ENCODE measurements around the gene KLHL29. TPM values are rescaled to one million over a fixed set of nuclear protein-coding genes. Genes with fewer than 3 reads are reported as not detected.

Gene KLHL29
- total and polyA plus RNA-seq, 2 experiments from 2014 or later = 1.9 to 6.4 TPM

DNA sequence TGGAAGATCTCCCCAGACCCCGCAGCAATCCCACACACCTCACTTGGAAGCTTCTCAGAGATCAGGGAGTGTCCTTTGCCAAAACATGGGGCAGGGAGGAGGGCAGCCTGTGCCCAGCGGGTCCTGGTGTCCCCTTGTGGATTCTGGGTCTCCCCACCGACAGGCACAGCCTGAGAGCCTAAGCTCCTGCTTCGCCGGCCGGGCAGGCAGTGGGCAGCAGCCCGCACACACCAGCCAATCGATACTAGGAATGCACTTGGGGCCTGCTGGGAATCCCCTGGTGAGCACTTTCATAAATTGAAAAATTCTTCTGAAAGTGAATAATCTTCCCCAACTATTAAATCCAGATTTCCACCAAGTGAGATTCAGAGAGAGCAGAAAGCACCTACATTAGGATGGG is 296.0 kb downstream of the KLHL29 start:
- no peaks in the 10 kb centered on the region for H3K9me3 ChIP-seq (ENCODE audit: low read depth)
- H3K4me1 ChIP-seq (ENCODE audit: insufficient read depth) = no peaks in the 10 kb centered on the region
- no peaks in the 10 kb centered on the region for H3F3A ChIP-seq (ENCODE audit: insufficient read depth)
- H3K27me3 ChIP-seq (replicated peaks; ENCODE audit: insufficient read depth) = no peaks in the 10 kb centered on the region
- no peak overlapping the region for H3K9ac ChIP-seq
- H3K27ac ChIP-seq = no peak overlapping the region
- no peaks in the 10 kb centered on the region for H3K9me2 ChIP-seq (ENCODE audit: insufficient read depth)
- in situ Hi-C loops (cut with MboI) = no loop called here
- no peak for DNase-seq
- H3K4me3 ChIP-seq = no peak overlapping the region
- H3K79me2 ChIP-seq (ENCODE audit: insufficient read depth) = no peaks in the 10 kb centered on the region
- no peaks in the 10 kb centered on the region for H4K20me1 ChIP-seq (ENCODE audit: insufficient read depth)
- H3K36me3 ChIP-seq (ENCODE audit: low read depth) = no peaks in the 10 kb centered on the region
- TF ChIP-seq EZH2 (IDR thresholded peaks at IDR 0.05; ENCODE audit: insufficient read depth, poor library complexity, severe bottlenecking) (no peak), EZH2phosphoT487 (IDR thresholded peaks at IDR 0.05; ENCODE audit: insufficient read depth, low read depth) (no peak)
- H2AFZ ChIP-seq = no peak overlapping the region
- no peak overlapping the region for H3K4me2 ChIP-seq (ENCODE audit: unreplicated experiment)
- 74 to 83% methylated on average over 8 of the region's 8 CpGs for WGBS, 2 experiments (ENCODE audit: low coverage in 1 of 2, low lambda C conversion rate in 2 of 2, missing lambda C conversion rate in 2 of 2)

GRCh38 chr2:23681356-23682140 is 296.6 kb downstream of the KLHL29 start:
- no peaks in the 10 kb centered on the region for H3K9me3 ChIP-seq (ENCODE audit: low read depth)
- H3K4me1 ChIP-seq (ENCODE audit: insufficient read depth) = no peaks in the 10 kb centered on the region
- no peak overlapping the region for H3K9ac ChIP-seq
- H3K4me2 ChIP-seq (ENCODE audit: unreplicated experiment) = no peak overlapping the region
- DNase-seq = no peak
- no peak overlapping the region for H3K27ac ChIP-seq
- H3K4me3 ChIP-seq = no peak overlapping the region
- H2AFZ ChIP-seq = no peak overlapping the region
- H3K9me2 ChIP-seq (ENCODE audit: insufficient read depth) = no peaks in the 10 kb centered on the region
- no peaks in the 10 kb centered on the region for H3F3A ChIP-seq (ENCODE audit: insufficient read depth)
- H4K20me1 ChIP-seq (ENCODE audit: insufficient read depth) = no peaks in the 10 kb centered on the region
- no peaks in the 10 kb centered on the region for H3K27me3 ChIP-seq (replicated peaks; ENCODE audit: insufficient read depth)
- TF ChIP-seq EZH2phosphoT487 (IDR thresholded peaks at IDR 0.05; ENCODE audit: insufficient read depth, low read depth) (no peak), EZH2 (IDR thresholded peaks at IDR 0.05; ENCODE audit: insufficient read depth, poor library complexity, severe bottlenecking) (no peak)
- WGBS, 2 experiments (ENCODE audit: low coverage in 1 of 2, low lambda C conversion rate in 2 of 2, missing lambda C conversion rate in 2 of 2) = 79 to 86% methylated on average over 11 to 15 of the region's 15 CpGs
- no peaks in the 10 kb centered on the region for H3K36me3 ChIP-seq (ENCODE audit: low read depth)
- H3K79me2 ChIP-seq (ENCODE audit: insufficient read depth) = no peaks in the 10 kb centered on the region
- in situ Hi-C loops (cut with MboI) = no loop called here

DNA sequence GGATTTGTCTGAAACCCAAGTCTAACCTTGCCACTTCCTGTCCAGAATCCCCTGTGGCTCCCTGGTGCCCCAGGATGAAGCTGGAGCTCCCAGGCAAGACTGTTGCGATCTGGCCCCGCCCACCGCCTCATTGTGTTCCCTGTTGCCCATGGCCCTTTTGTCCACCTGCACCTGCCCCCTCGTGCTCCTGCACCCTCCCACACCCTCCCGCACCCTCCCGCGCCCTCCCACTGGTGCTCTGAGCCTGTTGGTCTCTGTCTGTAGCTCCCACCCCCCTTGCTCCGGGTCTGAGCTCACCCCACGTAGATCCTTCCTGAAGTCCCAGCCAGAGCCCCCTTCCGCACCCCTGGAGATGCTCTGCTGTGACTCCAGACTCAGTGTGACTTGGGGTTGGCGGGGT is 297.5 kb downstream of the KLHL29 start:
- H3K9me2 ChIP-seq (ENCODE audit: insufficient read depth) = no peaks in the 10 kb centered on the region
- no peaks in the 10 kb centered on the region for H3K4me1 ChIP-seq (ENCODE audit: insufficient read depth)
- in situ Hi-C loops (cut with MboI) = no loop called here
- no peak overlapping the region for H3K4me2 ChIP-seq (ENCODE audit: unreplicated experiment)
- H3F3A ChIP-seq (ENCODE audit: insufficient read depth) = no peaks in the 10 kb centered on the region
- TF ChIP-seq EZH2 (IDR thresholded peaks at IDR 0.05; ENCODE audit: insufficient read depth, poor library complexity, severe bottlenecking) (no peak), EZH2phosphoT487 (IDR thresholded peaks at IDR 0.05; ENCODE audit: insufficient read depth, low read depth) (no peak)
- no peak overlapping the region for H3K27ac ChIP-seq
- no peak overlapping the region for H2AFZ ChIP-seq
- H4K20me1 ChIP-seq (ENCODE audit: insufficient read depth) = no peaks in the 10 kb centered on the region
- H3K9ac ChIP-seq = no peak overlapping the region
- no peak overlapping the region for H3K4me3 ChIP-seq
- DNase-seq = no peak
- no peaks in the 10 kb centered on the region for H3K9me3 ChIP-seq (ENCODE audit: low read depth)
- WGBS, 2 experiments (ENCODE audit: low coverage in 1 of 2, low lambda C conversion rate in 2 of 2, missing lambda C conversion rate in 2 of 2) = 93 to 95% methylated on average over 9 to 11 of the region's 11 CpGs
- no peaks in the 10 kb centered on the region for H3K79me2 ChIP-seq (ENCODE audit: insufficient read depth)
- no peaks in the 10 kb centered on the region for H3K36me3 ChIP-seq (ENCODE audit: low read depth)
- no peaks in the 10 kb centered on the region for H3K27me3 ChIP-seq (replicated peaks; ENCODE audit: insufficient read depth)

- DNase-seq = no peak
- TF ChIP-seq EZH2phosphoT487 (IDR thresholded peaks at IDR 0.05; ENCODE audit: insufficient read depth, low read depth) = no peak
- TF ChIP-seq EZH2 (IDR thresholded peaks at IDR 0.05; ENCODE audit: insufficient read depth, poor library complexity, severe bottlenecking) = no peak
- Histone ChIP-seq H3K4me1 (ENCODE audit: insufficient read depth) (no peaks in the 10 kb centered on the region), H3K27ac (no peak overlapping the region), H2AFZ (no peak overlapping the region), H4K20me1 (ENCODE audit: insufficient read depth) (no peaks in the 10 kb centered on the region), H3K4me2 (ENCODE audit: unreplicated experiment) (no peak overlapping the region), H3K4me3 (no peak overlapping the region), H3K79me2 (ENCODE audit: insufficient read depth) (no peaks in the 10 kb centered on the region), H3K9me3 (ENCODE audit: low read depth) (no peaks in the 10 kb centered on the region), H3K36me3 (ENCODE audit: low read depth) (no peaks in the 10 kb centered on the region), H3K9me2 (ENCODE audit: insufficient read depth) (no peaks in the 10 kb centered on the region), H3K27me3 (replicated peaks; ENCODE audit: insufficient read depth) (no peaks in the 10 kb centered on the region), H3K9ac (no peak overlapping the region), H3F3A (ENCODE audit: insufficient read depth) (no peaks in the 10 kb centered on the region)
- in situ Hi-C loops (cut with MboI) = no loop called here
- WGBS, 2 experiments (ENCODE audit: low coverage in 1 of 2, low lambda C conversion rate in 2 of 2, missing lambda C conversion rate in 2 of 2) = 75 to 87% methylated on average over 5 to 7 of the region's 7 CpGs
Observed at GRCh38 chr2:23683001-23683400, 298.0 kb downstream of the KLHL29 start.

Data from GM23248 (cell line).